SJSA1 (cell line): ENCODE measurements around the gene MRGPRE. TPM values are rescaled to one million over a fixed set of nuclear protein-coding genes. Genes with fewer than 3 reads are reported as not detected.

Experiments
- DNase-seq, 2 experiments: peaks; one replicate each; pipeline ENCODE4 v3.0.0-alpha.2; 2015 to 2020; ENCODE audit warnings: low spot score in 2 of 2, low read depth in 1 of 2
- H3K27ac ChIP-seq: fragments of 250-450 bp; sonication (Bioruptor Pico); 2 replicates; pipeline ENCODE4 v1.5.1; 2020; ENCODE audit warnings: mild to moderate bottlenecking, moderate library complexity
- H3K27me3 ChIP-seq: fragments of 250-450 bp; sonication (Bioruptor Pico); replicated peaks from 2 replicates; pipeline ENCODE4 v1.5.1; 2020; ENCODE audit warnings: mild to moderate bottlenecking, moderate library complexity
- H3K36me3 ChIP-seq: fragments of 250-450 bp; sonication (Bioruptor Pico); 2 replicates; pipeline ENCODE4 v1.5.1; 2020; ENCODE audit warnings: mild to moderate bottlenecking
- H3K4me1 ChIP-seq: fragments of 250-450 bp; sonication (Bioruptor Pico); replicated peaks from 2 replicates; pipeline ENCODE4 v1.6.1; 2021; ENCODE audit warnings: mild to moderate bottlenecking
- H3K4me3 ChIP-seq: fragments of 250-450 bp; sonication (Bioruptor Pico); 2 replicates; pipeline ENCODE4 v1.5.1; 2020; ENCODE audit warnings: mild to moderate bottlenecking
- H3K9me3 ChIP-seq: fragments of 250-450 bp; sonication (Bioruptor Pico); replicated peaks from 2 replicates; pipeline ENCODE4 v1.5.1; 2020; ENCODE audit warnings: mild to moderate bottlenecking
- total RNA-seq: library from RNA; depleted of rRNA; stranded (reverse); fragments of >200 nt; shearing (Covaris generic); gene quantifications from 2 replicates; pipeline ENCODE4 v1.2.3, GENCODE V29; 2014

MRGPRE gene
- total RNA-seq, 1 experiment from 2014 or later: not detected

GRCh38 chr11:3192511-3193372 lies 39.5 kb downstream of the MRGPRE start:
- H3K36me3 ChIP-seq: no peaks in the 10 kb centered on the region
- peaks cover 6% of the 10 kb centered on the region for H3K27me3 ChIP-seq
- DNase-seq: no peak
- no peaks in the 10 kb centered on the region for H3K9me3 ChIP-seq
- H3K4me3 ChIP-seq: no peak overlapping the region
- no peaks in the 10 kb centered on the region for H3K4me1 ChIP-seq
- H3K27ac ChIP-seq: no peak overlapping the region

GRCh38 chr11:3191586-3192324 lies 40.5 kb downstream of the MRGPRE start:
- Histone ChIP-seq H3K27me3 (peaks cover 15% of the 10 kb centered on the region), H3K9me3 (no peaks in the 10 kb centered on the region), H3K4me3 (no peak overlapping the region), H3K4me1 (no peaks in the 10 kb centered on the region), H3K36me3 (no peaks in the 10 kb centered on the region), H3K27ac (no peak overlapping the region)
- DNase-seq: no peak

GRCh38 chr11:3190600-3190999 lies 41.6 kb downstream of the MRGPRE start:
- Histone ChIP-seq H3K4me1 (no peaks in the 10 kb centered on the region), H3K27ac (no peak overlapping the region), H3K36me3 (no peaks in the 10 kb centered on the region), H3K4me3 (no peak overlapping the region), H3K27me3 (peaks cover 13% of the 10 kb centered on the region), H3K9me3 (no peaks in the 10 kb centered on the region)
- DNase-seq: no peak

GRCh38 chr11:3189886-3190583 lies 42.2 kb downstream of the MRGPRE start:
- Histone ChIP-seq H3K9me3 (no peaks in the 10 kb centered on the region), H3K27ac (no peak overlapping the region), H3K4me3 (no peak overlapping the region), H3K4me1 (no peaks in the 10 kb centered on the region), H3K36me3 (no peaks in the 10 kb centered on the region), H3K27me3 (peaks cover 13% of the 10 kb centered on the region)
- no peak for DNase-seq

GRCh38 chr11:3189196-3189843 lies 42.9 kb downstream of the MRGPRE start:
- DNase-seq: no peak
- no peaks in the 10 kb centered on the region for H3K36me3 ChIP-seq
- no peaks in the 10 kb centered on the region for H3K4me1 ChIP-seq

DNA sequence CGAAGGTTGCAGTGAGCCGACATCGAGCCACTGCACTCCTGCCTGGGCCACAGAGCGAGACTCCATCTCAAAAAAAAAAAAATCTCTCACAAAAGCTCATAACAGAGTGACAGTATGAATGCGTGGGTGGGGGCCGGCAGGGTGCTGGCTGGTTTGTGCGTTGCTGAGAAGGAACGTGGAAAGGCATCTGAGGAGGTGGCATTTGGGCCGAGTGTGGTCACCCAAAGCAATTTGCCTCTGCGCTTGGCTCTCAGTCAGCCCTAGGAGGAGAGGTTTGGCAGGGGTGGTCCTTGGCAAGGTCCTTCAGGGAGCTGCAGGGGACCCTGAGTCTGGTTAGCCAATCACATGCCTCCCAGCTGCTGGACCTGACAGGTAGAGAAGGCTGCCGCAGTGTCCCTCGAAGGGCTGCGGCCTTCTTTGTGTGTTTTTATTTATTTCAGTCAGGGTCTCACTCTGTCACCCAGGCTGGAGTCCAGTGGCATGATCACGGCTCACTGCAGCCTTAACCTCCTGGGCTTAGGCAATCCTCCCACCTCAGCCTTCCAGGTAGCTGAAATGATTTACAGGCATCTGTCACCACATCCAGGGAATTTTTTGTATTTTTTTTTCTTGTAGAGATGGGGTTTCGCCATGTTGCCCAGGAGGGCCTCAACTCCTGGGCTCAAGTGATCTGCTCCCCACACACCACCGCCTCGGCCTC lies 43.6 kb downstream of the MRGPRE start:
- no peaks in the 10 kb centered on the region for H3K4me1 ChIP-seq
- H3K4me3 ChIP-seq: no peak overlapping the region
- no peaks in the 10 kb centered on the region for H3K9me3 ChIP-seq
- peaks cover 16% of the 10 kb centered on the region for H3K27me3 ChIP-seq
- DNase-seq: no peak
- H3K27ac ChIP-seq: no peak overlapping the region
- H3K36me3 ChIP-seq: no peaks in the 10 kb centered on the region

More at GRCh38 chr11:3189196-3189843, 42.9 kb downstream of the MRGPRE start:
- Histone ChIP-seq H3K4me3 (no peak overlapping the region), H3K27ac (no peak overlapping the region), H3K9me3 (no peaks in the 10 kb centered on the region), H3K27me3 (peaks cover 16% of the 10 kb centered on the region)

- H3K4me3 ChIP-seq: no peak overlapping the region
- H3K27ac ChIP-seq: no peak overlapping the region
- DNase-seq: no peak
- H3K9me3 ChIP-seq: no peaks in the 10 kb centered on the region
- H3K4me1 ChIP-seq: no peaks in the 10 kb centered on the region
- no peaks in the 10 kb centered on the region for H3K36me3 ChIP-seq
- H3K27me3 ChIP-seq: peaks cover 16% of the 10 kb centered on the region
Observed at GRCh38 chr11:3186166-3186953, 45.9 kb downstream of the MRGPRE start.

DNA sequence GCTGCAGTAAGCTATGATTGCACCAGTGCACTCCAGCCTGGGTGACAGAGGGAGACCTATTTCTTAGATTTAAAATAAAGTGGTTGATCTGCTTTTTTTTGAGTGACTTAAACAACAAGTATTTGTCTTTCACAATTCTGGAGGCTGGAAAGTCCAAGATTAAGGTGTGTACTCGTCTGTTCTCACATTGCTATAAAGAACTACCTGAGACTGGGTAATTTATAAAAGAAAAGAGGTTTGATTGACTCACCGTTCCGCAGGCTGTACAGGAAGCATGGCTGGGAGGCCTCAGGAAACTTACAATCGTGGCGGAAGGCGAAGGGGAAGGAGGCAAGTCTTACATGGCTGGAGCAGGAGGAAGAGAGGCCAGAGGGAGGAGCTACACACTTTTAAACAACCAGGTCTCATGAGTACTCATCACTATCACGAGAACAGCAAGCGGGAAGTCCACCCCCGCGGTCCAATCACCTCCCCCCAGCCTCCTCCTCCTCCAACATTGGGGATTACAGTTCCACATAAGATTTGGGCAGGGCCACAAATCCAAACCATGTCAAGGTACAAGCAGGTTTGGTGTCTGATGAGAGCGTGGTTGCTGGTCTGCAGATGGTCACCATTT lies 47.4 kb downstream of the MRGPRE start:
- Histone ChIP-seq H3K36me3 (no peaks in the 10 kb centered on the region), H3K4me3 (no peak overlapping the region), H3K27me3 (peaks cover 16% of the 10 kb centered on the region), H3K27ac (no peak overlapping the region), H3K4me1 (no peaks in the 10 kb centered on the region), H3K9me3 (no peaks in the 10 kb centered on the region)
- no peak for DNase-seq

- no peak for DNase-seq
Observed at GRCh38 chr11:3183523-3183922, 48.7 kb downstream of the MRGPRE start.

DNA sequence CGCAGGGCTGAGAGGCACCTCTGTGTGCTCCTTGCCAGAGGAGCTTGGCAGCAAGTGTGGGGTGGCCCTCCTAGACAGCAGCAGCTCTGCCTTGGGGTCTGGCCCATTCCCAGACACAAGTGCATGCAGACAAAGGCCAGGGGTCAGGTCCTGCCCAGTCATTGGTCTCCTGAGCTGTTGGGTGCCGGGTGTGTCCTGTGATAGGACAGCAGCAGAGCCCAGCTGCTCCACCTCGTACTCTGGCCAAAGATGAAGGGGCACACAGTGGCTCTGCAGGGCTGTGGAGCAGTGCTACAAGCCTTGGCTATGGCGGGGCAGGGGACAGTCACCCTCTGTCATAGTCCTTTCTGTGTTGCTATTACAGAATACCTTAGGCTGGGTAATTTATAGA lies 49.8 kb downstream of the MRGPRE start:
- Histone ChIP-seq H3K27ac (no peak overlapping the region), H3K4me3 (no peak overlapping the region), H3K36me3 (no peaks in the 10 kb centered on the region), H3K9me3 (0 out of 2 replicates have a peak, but pooled peaks cover 7% of the 10 kb centered on the region), H3K4me1 (peaks cover 4% of the 10 kb centered on the region; the same call in 1 of the 2 replicates), H3K27me3 (peaks cover 12% of the 10 kb centered on the region)
- no peak for DNase-seq

More at GRCh38 chr11:3183523-3183922, 48.7 kb downstream of the MRGPRE start:
- H3K4me1 ChIP-seq: no peaks in the 10 kb centered on the region; the same call in 1 of the 2 replicates
- no peak overlapping the region for H3K4me3 ChIP-seq
- 0 out of 2 replicates have a peak, but pooled peaks cover under 1% of the 10 kb centered on the region for H3K9me3 ChIP-seq
- H3K36me3 ChIP-seq: no peaks in the 10 kb centered on the region
- H3K27me3 ChIP-seq: peaks cover 16% of the 10 kb centered on the region
- H3K27ac ChIP-seq: no peak overlapping the region

DNA sequence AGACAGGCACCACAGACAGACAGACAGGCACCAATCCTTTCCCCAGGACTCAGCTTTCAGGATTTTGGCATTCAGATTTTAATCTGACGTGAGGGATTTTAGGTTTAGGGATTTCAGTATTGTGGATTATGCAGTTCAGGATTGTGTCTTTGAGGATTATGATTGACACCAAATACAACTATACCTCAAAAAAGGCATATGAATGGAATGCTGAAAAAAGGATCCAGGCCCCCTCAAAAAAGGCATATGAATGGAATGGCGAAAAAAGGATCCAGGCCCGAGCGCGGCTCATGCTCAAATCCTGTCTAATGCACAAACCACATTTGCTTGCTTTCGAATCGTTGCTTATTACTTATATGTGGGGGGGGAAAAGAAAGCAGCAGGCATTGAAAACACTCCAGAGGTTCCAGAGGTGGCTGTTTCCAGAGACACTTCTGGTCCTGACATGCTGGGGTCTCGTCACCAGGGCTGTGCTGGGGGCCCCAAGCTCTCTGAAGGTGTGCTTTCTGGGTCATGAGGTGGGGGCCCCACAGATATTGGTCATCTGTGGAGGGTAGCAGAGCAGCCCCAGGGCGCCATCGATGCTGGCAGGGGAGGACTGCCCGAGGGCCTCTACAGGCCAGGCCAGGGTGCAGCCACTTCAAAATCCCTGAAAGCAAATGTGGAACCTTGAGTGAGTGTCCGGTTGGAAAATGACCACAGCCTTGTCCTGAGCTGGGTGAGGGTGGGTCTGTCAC lies 50.3 kb downstream of the MRGPRE start:
- Histone ChIP-seq H3K4me1 (peaks cover 4% of the 10 kb centered on the region; the same call in 1 of the 2 replicates), H3K36me3 (no peaks in the 10 kb centered on the region), H3K27me3 (peaks cover 8% of the 10 kb centered on the region; the same call in 1 of the 2 replicates), H3K4me3 (no peak overlapping the region), H3K27ac (no peak overlapping the region), H3K9me3 (0 out of 2 replicates have a peak, but pooled peaks cover 7% of the 10 kb centered on the region)
- no peak for DNase-seq
